HG02763 (cell line): Measurements from ENCODE around the gene GRB10.
"Not testable (repeated sequence)": the region's sequence is repeated elsewhere in the genome, so short reads cannot be mapped to it uniquely, and the experiment has no call there.

Experiments
- ATAC-seq: cut with Tn5 transposase; IDR thresholded peaks from one replicate; pipeline ENCODE4 v1.9.1; 2021; ENCODE audit warnings: mild to moderate bottlenecking, moderate library complexity; ENCODE audit not compliant: unreplicated experiment

Gene GRB10

DNA sequence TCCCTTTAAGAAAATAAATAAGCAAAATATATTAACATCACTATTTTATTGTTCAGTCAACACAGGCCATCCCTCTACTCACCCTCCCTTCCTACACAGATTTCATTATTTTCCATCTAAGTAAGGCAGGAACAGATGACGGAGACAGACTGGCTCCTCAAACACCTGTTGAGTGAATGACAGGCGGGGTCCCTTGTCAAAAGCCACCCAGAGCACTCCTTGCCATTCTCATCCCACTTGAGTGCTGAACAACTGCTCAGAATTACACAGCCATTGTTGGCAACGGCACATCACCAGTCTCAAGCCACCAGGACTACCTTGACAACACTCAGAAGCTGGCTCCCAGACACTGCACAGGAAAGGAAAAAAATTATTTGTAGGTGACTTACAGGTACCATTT lies 3.3 kb downstream of the GRB10 start:
- ATAC-seq = no peak

DNA sequence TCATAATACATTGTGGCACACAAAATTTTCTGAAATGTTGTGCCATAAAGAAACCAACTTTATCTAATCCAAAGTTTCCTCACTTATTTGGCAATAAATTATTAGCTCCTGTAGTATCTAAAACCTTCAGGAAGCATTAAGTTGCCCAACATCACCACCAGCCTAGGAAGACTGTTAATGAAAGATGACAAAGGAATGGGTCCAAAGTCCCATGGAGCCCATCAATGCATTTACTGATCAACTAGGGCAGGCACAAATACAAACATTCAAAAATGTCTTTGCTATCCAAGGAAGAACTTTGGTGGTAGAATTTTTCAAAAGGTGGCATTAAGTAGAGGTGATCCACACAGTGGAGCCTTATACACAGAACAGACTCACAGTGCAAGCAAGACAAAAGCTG lies 4.5 kb downstream of the GRB10 start:
- no peak for ATAC-seq

- ATAC-seq = no peak
Observed at GRCh38 chr7:50775836-50776235, 6.9 kb downstream of the GRB10 start.

GRCh38 chr7:50775231-50775630 lies 7.5 kb downstream of the GRB10 start:
- no peak for ATAC-seq

DNA sequence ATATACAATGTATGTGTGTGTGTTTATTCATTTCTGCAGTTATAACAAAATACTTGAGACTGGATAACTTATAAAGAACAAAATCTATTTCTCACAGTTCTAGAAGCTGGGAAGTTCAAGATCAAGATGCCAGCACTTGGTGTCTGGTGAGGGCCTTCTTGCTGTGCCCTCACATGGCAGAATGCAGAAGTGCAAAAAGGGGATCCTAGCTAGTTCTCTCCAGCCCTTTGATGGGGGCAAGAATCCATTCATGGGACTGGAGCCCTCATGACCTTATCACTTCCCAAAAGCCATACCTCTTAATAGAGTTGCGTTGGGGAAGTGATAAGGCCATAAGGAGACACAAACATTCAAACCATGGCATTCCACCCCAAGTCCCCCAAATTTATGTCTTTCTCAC lies 8.4 kb downstream of the GRB10 start:
- no peak for ATAC-seq

DNA sequence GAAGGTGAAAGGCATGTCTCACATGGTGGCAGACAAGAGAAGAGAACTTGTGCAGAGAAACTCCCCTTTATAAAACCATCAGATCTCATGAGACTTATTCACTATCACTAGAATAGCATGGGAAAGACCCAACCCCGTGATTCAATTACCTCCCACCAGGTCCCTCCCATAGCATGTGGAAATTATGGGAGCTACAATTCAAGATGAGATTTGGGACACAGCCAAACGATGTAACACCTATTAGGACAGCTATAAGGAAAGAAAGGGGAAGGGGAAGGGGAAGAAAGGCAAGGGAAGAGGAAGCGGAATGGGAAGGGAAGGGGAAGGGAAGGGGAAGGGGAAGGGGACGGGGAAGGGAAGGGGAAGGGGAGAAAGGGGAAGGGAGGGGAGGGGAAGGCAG lies 9.6 kb downstream of the GRB10 start:
- ATAC-seq = not testable (repeated sequence)

DNA sequence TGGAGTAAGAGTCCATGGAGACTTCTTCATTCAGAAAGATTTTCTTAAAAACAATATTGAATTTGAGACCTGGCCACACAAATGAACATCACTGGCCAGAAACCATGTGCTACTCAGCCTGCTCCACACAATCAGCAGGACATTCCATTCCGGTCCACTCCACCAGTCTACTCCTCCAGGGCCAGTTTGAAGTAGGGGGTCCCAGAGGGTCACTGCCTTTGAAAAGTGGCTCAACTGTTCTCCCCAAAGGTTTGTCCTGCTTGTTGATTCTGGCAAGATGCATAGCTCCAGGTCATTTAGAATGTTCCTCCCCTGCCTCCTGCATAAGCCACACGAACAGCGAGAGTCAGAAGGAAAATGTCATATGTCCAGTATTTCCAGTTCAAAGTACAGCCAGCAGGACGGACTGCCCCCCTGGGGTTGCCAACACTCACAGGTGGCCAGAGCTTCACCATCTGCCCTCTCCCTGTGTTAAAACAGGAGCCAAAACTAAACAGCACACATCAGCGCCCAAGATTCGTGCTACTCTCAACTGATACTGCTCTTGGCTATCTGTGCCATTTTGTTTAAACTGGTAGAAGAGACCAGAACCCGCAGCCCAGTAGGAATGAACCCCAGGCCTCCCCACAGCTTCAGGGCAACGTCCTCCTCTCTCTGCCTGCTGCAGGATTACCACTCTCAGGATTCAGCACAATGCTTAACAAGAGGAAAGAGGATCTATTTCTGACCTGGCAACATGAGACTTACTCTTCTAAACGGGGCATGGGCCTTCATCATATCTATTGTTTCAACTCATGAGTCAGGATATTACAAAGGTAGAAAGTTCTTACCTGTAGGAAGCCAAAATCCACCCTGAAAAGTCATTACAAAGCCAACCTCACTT lies 11.3 kb downstream of the GRB10 start:
- no peak for ATAC-seq

GRCh38 chr7:50768485-50769474 lies 13.9 kb downstream of the GRB10 start:
- no peak for ATAC-seq

DNA sequence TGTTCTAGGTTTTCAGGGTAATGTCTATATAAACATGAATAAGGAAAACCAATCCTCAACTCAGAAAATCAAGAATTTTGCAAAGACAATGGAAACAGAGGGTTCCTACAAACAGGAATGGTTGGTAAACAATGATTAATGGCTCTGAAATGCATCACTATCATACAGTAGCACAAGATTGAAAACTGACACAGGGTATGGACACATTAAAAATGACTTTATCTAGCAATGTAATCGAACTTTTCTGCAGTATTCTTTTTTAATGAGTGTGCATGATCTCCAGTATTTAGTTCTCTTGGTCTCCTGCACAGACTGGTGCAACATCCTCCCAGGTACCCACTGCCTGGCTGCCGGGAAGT lies 15.9 kb downstream of the GRB10 start:
- ATAC-seq = no peak

- no peak for ATAC-seq
Observed at GRCh38 chr7:50766106-50766848, 16.4 kb downstream of the GRB10 start.

GRCh38 chr7:50762337-50762736 lies 20.4 kb downstream of the GRB10 start:
- no peak for ATAC-seq

GRCh38 chr7:50761713-50762112 lies 21.0 kb downstream of the GRB10 start:
- no peak for ATAC-seq

GRCh38 chr7:50757703-50758390 lies 24.8 kb downstream of the GRB10 start:
- no peak for ATAC-seq

DNA sequence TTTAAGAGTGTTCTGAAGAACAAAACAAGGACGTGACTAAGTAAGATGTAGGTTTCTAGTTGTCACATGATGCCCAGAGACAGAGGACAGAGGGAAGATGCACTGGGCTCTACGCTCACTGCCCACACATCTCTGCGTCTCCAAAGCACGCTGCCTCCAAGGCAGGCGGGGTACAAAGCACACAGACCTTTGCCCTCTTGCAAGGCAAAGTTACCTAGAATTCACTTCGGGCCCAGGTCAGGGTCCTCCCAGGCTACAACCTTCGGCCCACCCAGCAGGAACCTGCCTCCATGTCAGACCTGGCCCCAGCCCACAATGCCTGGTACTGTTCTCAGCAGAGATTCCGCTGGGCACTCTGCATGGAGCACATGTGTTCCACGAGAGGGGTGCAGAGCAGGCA lies 26.5 kb downstream of the GRB10 start:
- no peak for ATAC-seq

GRCh38 chr7:50754684-50755083 lies 28.0 kb downstream of the GRB10 start:
- no peak for ATAC-seq

- ATAC-seq = no peak
Observed at GRCh38 chr7:50754241-50754640, 28.5 kb downstream of the GRB10 start.

- ATAC-seq = no peak
Observed at GRCh38 chr7:50752422-50752821, 30.3 kb downstream of the GRB10 start.

- ATAC-seq = no peak
Observed at GRCh38 chr7:50751146-50751545, 31.6 kb downstream of the GRB10 start.

DNA sequence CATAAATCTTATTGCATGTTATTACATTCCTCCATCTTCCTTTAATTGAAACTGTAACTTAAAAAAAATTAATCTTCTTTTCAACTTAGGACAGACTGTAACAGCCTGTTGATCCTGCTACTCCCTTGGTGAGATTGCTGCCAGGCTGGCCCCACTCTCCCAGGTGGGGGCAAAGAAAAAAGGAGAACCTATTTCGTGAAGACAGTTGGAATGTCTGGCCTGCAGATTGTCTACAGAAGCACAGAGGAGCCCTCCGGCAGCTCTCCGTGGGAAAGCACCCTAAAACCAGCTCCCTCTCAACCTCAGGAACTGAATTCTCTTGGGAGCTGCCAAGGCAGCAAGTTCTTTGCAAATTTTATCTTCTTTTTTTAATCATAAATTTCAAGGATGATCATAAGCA lies 32.8 kb downstream of the GRB10 start:
- ATAC-seq = no peak

DNA sequence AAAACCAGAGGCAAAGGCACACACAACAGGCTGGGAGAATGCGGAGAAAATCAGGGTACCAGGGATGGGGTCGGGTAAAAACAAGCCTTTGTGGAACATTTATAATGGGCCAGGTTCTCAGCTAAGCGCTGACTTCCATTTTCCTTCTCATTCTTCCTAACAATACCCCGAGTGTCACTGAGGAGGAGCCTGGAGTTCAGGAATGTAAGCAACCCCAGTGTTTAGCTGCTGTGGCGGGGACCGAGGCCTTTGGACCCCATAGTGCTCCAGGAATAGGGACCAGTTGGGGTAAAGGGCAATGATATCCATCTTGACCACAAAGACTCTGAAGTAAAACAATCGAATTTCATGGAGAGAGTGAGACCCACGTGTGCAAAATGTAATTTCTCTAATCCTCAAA lies 34.2 kb downstream of the GRB10 start:
- ATAC-seq = no peak

DNA sequence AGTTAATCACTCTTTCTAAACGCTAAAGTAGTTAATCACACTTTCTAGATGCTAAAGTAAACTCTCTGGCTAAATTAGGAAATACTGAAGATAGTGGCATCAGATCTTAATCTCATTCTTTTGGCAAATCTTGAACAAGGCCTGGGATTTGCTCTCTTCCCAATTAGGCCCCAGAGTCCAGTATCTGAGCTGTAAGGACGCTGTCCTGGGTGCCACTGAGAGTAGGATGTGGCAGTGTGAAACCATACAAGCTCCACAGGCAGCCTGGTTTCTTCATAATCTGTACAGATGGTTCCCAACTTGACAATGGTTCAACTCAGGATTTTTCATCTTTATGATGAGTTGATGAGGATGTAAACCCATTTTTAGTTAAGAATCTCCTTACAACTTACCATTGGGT lies 36.9 kb downstream of the GRB10 start:
- ATAC-seq = no peak
